Activated B cell treated with CpG ODN at 0.5 μM for 24 hours (primary cell): ENCODE data around the gene NME3. TPM values are rescaled to one million over a fixed set of nuclear protein-coding genes. Genes with fewer than 3 reads are reported as not detected.

ENCODE experiments used
- ATAC-seq: fragments of 200-7000 bp; cut with Tn5 transposase; one replicate; pipeline ENCODE4 v1.10.0; 2021; ENCODE audit warnings: low read depth, mild to moderate bottlenecking, moderate library complexity
- CTCF ChIA-PET: fragments of 350-600 bp; sonication (Branson Sonifier 250); formaldehyde crosslinking; loops from one replicate; lab custom pipeline; 2021; ENCODE audit warnings: antibody characterized with exemption; lab: Charles Lee
- POLR2A ChIA-PET: fragments of 350-600 bp; sonication (Branson Sonifier 250); formaldehyde crosslinking; loops from one replicate; lab custom pipeline; 2021; ENCODE audit warnings: antibody characterized with exemption; lab: Charles Lee
- DNase-seq: peaks from one replicate; pipeline ENCODE4 v3.0.0; 2022
- H3K27ac Mint-ChIP-seq: one replicate; pipeline ENCODE4 v1.8.0; 2020; ENCODE audit warnings: mixed read lengths
- H3K27me3 Mint-ChIP-seq: one replicate; pipeline ENCODE4 v1.8.0; 2021; ENCODE audit warnings: mixed read lengths
- H3K36me3 Mint-ChIP-seq: one replicate; pipeline ENCODE4 v1.8.0; 2021; ENCODE audit warnings: low read depth, mixed read lengths
- H3K4me1 Mint-ChIP-seq: one replicate; pipeline ENCODE4 v1.8.0; 2021; ENCODE audit warnings: mixed read lengths
- H3K4me3 Mint-ChIP-seq: one replicate; pipeline ENCODE4 v1.8.0; 2020; ENCODE audit warnings: mild to moderate bottlenecking, mixed read lengths
- H3K9me3 Mint-ChIP-seq: one replicate; pipeline ENCODE4 v1.8.0; 2020; ENCODE audit warnings: mixed read lengths
- intact Hi-C: fragments of 100-400 bp; cut with micrococcal nuclease; formaldehyde crosslinking; loops from one replicate; pipeline ENCODE4 v1.15.1; 2024
- total RNA-seq: library from RNA; stranded (reverse); gene quantifications from 2 replicates; pipeline ENCODE4 v1.2.3, GENCODE V29; 2022
- TF ChIP-seq, protein P1 (sequence below): fragments of 200-600 bp; IDR thresholded peaks from one replicate; pipeline ENCODE4 v1.8.0; 2022; ENCODE audit warnings: antibody characterized with exemption, mild to moderate bottlenecking

Gene NME3
- total RNA-seq, 1 donor from 2014 or later: 57.8 TPM

DNA sequence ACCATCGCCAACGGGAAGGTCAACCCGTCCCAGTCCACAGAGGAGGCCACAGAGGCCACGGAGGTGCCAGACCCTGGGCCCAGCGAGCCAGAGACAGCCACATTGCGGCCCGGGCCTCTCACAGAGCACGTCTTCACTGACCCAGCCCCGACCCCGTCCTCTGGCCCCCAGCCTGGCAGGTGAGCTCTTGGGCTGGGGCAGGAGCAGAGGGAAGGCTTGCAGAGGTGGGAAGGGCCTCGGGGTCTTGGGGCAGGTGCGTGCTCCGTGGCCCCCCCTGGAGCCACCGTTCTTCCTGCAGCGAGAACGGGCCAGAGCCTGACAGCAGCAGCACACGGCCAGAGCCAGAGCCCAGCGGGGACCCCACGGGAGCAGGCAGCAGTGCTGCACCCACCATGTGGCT lies 5.1 kb downstream of the NME3 start:
- Mint-ChIP-seq H3K9me3 (no peaks in the 10 kb centered on the region), H3K27ac (no peak overlapping the region), H3K27me3 (no peaks in the 10 kb centered on the region), H3K36me3 (peaks cover 58% of the 10 kb centered on the region), H3K4me1 (peaks cover 9% of the 10 kb centered on the region), H3K4me3 (no peak overlapping the region)
- CTCF ChIA-PET: no interaction called here
- POLR2A ChIA-PET: no interaction called here
- TF ChIP-seq, protein P1, sequence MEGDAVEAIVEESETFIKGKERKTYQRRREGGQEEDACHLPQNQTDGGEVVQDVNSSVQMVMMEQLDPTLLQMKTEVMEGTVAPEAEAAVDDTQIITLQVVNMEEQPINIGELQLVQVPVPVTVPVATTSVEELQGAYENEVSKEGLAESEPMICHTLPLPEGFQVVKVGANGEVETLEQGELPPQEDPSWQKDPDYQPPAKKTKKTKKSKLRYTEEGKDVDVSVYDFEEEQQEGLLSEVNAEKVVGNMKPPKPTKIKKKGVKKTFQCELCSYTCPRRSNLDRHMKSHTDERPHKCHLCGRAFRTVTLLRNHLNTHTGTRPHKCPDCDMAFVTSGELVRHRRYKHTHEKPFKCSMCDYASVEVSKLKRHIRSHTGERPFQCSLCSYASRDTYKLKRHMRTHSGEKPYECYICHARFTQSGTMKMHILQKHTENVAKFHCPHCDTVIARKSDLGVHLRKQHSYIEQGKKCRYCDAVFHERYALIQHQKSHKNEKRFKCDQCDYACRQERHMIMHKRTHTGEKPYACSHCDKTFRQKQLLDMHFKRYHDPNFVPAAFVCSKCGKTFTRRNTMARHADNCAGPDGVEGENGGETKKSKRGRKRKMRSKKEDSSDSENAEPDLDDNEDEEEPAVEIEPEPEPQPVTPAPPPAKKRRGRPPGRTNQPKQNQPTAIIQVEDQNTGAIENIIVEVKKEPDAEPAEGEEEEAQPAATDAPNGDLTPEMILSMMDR: no peak
- intact Hi-C loops: no loop called here
- no peak for ATAC-seq
- DNase-seq: no peak

DNA sequence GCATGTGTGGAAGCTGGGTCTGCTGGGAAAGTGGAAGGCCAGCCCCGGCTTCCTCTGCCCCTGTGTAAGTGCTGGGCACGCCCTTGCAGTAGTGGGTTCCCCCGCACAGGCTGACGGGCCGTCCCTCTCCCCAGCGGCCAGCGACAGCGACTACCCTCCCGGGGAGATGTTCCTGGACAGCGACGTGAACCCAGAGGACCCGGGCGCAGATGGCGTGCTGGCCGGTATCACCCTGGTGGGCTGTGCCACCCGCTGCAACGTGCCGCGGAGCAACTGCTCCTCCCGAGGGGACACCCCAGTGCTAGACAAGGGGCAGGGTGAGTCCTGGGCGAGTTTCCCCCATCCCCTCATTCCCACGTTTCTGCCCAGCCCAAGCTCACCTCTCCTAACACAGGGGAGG lies 5.5 kb downstream of the NME3 start:
- CTCF ChIA-PET: no interaction called here
- POLR2A ChIA-PET: no interaction called here
- TF ChIP-seq, protein P1: no peak
- intact Hi-C loops: no loop called here
- no peaks in the 10 kb centered on the region for H3K9me3 Mint-ChIP-seq
- H3K36me3 Mint-ChIP-seq: peaks cover 62% of the 10 kb centered on the region
- peaks cover 9% of the 10 kb centered on the region for H3K4me1 Mint-ChIP-seq
- no peak for DNase-seq
- no peak overlapping the region for H3K27ac Mint-ChIP-seq
- no peaks in the 10 kb centered on the region for H3K27me3 Mint-ChIP-seq
- H3K4me3 Mint-ChIP-seq: no peak overlapping the region
- ATAC-seq: no peak

- CTCF ChIA-PET: no interaction called here
- TF ChIP-seq, protein P1: no peak
- ATAC-seq (no peak), DNase-seq (no peak)
- Mint-ChIP-seq H3K9me3 (no peaks in the 10 kb centered on the region), H3K27me3 (no peaks in the 10 kb centered on the region), H3K4me3 (no peak overlapping the region), H3K36me3 (peaks cover 68% of the 10 kb centered on the region), H3K4me1 (peaks cover 2% of the 10 kb centered on the region), H3K27ac (no peak overlapping the region)
- POLR2A ChIA-PET: interaction anchor here (1.4 kb wide), 1 partner anchor 18 kb away, joined by 3 read pairs; the partner anchor contains the start of genes NUBP2 and SPSB3
- intact Hi-C loops: no loop called here
Observed at GRCh38 chr16:1764971-1765370, 6.4 kb downstream of the NME3 start.

GRCh38 chr16:1763521-1764511 lies 7.5 kb downstream of the NME3 start:
- no peaks in the 10 kb centered on the region for H3K27me3 Mint-ChIP-seq

More at GRCh38 chr16:1763521-1764511, 7.5 kb downstream of the NME3 start:
- DNase-seq: no peak
- no peaks in the 10 kb centered on the region for H3K4me1 Mint-ChIP-seq
- intact Hi-C loops: no loop called here
- peaks cover 66% of the 10 kb centered on the region for H3K36me3 Mint-ChIP-seq
- no peak for ATAC-seq
- ChIA-PET POLR2A (interaction anchor here (1.4 kb wide), 1 partner anchor 19 kb away, joined by 3 read pairs; the partner anchor contains the start of genes NUBP2 and SPSB3), CTCF (interaction anchor here (0.6 kb wide), 1 partner anchor 9 kb away, joined by 3 read pairs; the partner anchor contains the start of genes EME2 and MRPS34)
- H3K4me3 Mint-ChIP-seq: no peak overlapping the region
- TF ChIP-seq, protein P1: no peak
- no peak overlapping the region for H3K27ac Mint-ChIP-seq
- no peaks in the 10 kb centered on the region for H3K9me3 Mint-ChIP-seq
